HepG2 (cell line): ENCODE measurements around the gene CUL9.

ENCODE experiments used
- ASH2L ChIP-seq: fragments of 300-600, 200-600 bp; sonication (generic); IDR thresholded peaks from 2 replicates; pipeline ENCODE4 v1.7.0; 2017; ENCODE audit warnings: low read depth, mild to moderate bottlenecking, moderate library complexity, mixed read lengths, low read length; ENCODE audit not compliant: insufficient read length
- CEBPG ChIP-seq: IDR thresholded peaks from 2 replicates; pipeline ENCODE4 v1.6.1; 2016
- CTCF ChIP-seq: sonication (generic); formaldehyde crosslinking; IDR thresholded peaks from 2 replicates; pipeline ENCODE4 v1.5.0; 2020; ENCODE audit warnings: mild to moderate bottlenecking, missing genetic modification reagents, moderate library complexity
- EZH2 ChIP-seq: conservative IDR thresholded peaks from 2 replicates; pipeline ENCODE4 v1.6.1; 2012; ENCODE audit warnings: mild to moderate bottlenecking, low read depth, low read length, moderate library complexity
- IKZF1 ChIP-seq: fragments of 450-650 bp; IDR thresholded peaks from 2 replicates; pipeline ENCODE4 v1.7.1; 2016
- JUND ChIP-seq: sonication (generic); formaldehyde crosslinking; IDR thresholded peaks from 2 replicates; pipeline ENCODE4 v1.8.0; 2022; ENCODE audit warnings: mild to moderate bottlenecking, missing genetic modification reagents
- ONECUT2 ChIP-seq: sonication (generic); formaldehyde crosslinking; IDR thresholded peaks from 2 replicates; pipeline ENCODE4 v1.4.0; 2020; ENCODE audit warnings: missing genetic modification reagents
- POLR2AphosphoS5 ChIP-seq: IDR thresholded peaks from 2 replicates; pipeline ENCODE4 v1.6.1; 2012; ENCODE audit warnings: low read depth, low read length
- SCMH1 ChIP-seq: sonication (generic); formaldehyde crosslinking; IDR thresholded peaks from 2 replicates; pipeline ENCODE4 v1.9.0; 2021; ENCODE audit warnings: missing genetic modification reagents, mild to moderate bottlenecking, borderline replicate concordance
- ZBTB37 ChIP-seq: sonication (generic); formaldehyde crosslinking; IDR thresholded peaks from 2 replicates; pipeline ENCODE4 v1.4.0; 2020; ENCODE audit warnings: mild to moderate bottlenecking, missing genetic modification reagents
- ZNF562 ChIP-seq: sonication (generic); formaldehyde crosslinking; IDR thresholded peaks from 2 replicates; pipeline ENCODE4 v1.8.0; 2022; ENCODE audit warnings: missing genetic modification reagents, borderline replicate concordance
- ZNF615 ChIP-seq: sonication (generic); formaldehyde crosslinking; IDR thresholded peaks from 2 replicates; pipeline ENCODE4 v1.5.0; 2020; ENCODE audit warnings: mild to moderate bottlenecking, missing genetic modification reagents, borderline replicate concordance

DNA sequence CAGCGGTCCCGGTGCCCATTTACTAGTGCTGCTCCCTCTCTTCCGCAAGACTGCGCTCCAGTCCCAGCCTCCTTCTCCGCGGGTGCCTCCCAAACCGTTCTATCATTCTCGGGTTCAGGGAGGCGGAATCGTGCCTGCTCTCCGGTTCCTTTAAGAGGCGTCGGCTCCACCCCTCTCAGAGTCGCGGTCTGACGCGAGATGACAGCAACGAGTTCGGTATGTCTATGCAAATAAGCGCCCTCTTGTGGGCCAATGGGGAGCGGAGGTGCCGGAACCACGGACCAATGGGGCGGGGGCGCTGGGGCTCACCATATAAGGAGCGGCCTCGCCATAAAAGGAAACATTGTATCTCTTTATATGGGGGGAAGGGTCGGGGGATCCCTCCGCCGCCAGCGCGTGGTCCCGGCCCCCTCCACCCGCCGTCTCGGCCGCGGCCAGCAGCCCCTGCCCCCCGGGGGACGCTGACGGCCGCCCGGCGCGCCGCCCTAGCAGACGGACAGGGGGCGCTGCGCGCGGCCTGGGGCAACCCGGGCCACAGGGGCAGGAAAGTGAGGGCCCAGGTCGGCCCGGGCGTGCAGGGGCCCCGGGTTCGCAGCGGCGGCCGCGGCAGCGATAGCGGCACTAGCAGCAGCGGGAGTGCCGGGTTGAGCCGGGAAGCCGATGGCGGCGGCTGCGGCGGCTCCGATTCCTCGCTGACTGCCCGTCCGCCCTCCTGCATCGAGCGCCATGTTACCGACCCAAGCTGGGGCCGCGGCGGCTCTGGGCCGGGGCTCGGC, 10.9 kb upstream of the CUL9 start, which contains the start of gene SRF:
- no peak for TF ChIP-seq ZNF615 (CRISPR knock-in tag)
- TF ChIP-seq EZH2 = no peak
- TF ChIP-seq IKZF1 = no peak
- no peak for TF ChIP-seq SCMH1 (CRISPR knock-in tag)
- no peak for TF ChIP-seq ZBTB37 (CRISPR knock-in tag)
- TF ChIP-seq POLR2AphosphoS5 = peak; percentile 88
- TF ChIP-seq CEBPG = no peak
- no peak for TF ChIP-seq ONECUT2 (CRISPR knock-in tag)
- TF ChIP-seq JUND (CRISPR knock-in tag) = no peak
- peak; percentile 77 for TF ChIP-seq CTCF (CRISPR knock-in tag)
- TF ChIP-seq ZNF562 (CRISPR knock-in tag) = peak; percentile 72
- peak; percentile 80 for TF ChIP-seq ASH2L
